Ecto neural progenitor cell (in vitro differentiated cells): ENCODE data around the gene TNIP1.

Source experiments
- DNase-seq: peaks from one replicate; pipeline ENCODE4 v3.0.0-alpha.2; 2018; ENCODE audit warnings: low spot score

The TNIP1 gene

DNA sequence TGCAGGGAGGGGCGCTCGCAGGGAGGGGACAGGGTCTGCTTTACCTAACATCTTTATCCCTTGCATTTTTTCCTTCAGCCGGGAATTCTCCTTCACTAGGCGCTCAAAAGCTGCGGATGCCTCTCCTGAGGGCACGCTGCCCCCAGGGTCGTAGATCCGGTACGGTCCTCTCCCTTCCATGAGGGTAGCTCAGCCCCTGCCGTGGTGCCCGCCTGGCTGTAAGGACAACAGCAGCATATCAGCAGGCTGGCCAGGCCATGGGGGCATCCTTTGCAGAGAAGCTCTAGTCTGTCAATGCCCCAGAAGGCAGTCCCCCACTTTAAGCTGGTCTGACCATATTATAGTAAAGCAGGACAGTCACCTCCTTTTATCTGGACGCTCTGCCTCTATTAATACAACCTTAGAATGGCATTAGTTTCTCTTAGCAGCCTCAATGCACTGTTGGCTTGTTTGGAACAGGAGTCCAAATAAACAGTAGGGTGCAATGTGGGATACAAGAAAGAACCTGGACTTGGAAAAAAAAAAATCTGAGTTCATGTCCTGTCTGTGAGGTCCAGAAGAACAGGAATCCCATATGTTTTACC, 15.8 kb downstream of the TNIP1 start:
- DNase-seq, result no peak

DNA sequence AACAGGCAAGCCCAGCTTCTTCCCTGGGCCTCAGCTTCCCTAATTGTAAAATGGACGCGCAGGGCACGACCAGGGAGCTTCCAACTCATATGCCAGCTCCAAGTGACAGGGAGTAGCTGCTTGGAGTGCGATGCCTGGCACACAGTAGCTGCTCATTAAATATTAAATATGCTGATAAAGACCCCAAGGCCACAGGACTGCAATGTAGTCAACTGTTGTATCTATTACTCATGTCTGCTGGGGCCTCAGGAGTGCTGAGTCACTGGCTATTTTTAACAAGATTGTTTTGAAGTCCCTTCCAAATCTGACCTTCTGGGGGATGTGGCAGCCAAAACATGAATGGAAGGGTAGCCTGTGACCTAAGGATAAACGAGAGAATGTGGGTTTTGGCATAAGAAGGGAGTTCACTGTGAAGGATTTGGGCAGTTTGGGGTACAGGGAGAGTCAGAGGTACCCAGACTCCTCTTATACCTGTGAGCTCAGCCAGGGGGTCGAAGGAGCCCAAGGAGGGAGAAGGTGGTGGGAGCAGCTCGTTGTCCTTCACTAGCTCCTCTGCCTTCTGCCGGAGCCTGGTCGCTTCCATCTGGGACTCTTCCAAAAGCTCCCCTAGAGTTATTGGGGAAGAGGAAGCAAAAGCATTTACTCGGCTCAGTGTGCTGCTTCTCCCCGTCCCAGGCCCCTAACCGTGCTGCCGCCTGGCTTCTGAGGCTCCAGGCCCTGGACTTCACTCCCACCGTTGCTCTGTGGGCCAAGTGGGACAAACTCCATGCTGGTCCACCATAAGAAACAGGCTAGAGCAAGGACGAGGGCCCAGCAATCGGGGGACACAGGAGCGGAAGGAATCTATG, 17.5 kb downstream of the TNIP1 start:
- DNase-seq, result no peak

DNA sequence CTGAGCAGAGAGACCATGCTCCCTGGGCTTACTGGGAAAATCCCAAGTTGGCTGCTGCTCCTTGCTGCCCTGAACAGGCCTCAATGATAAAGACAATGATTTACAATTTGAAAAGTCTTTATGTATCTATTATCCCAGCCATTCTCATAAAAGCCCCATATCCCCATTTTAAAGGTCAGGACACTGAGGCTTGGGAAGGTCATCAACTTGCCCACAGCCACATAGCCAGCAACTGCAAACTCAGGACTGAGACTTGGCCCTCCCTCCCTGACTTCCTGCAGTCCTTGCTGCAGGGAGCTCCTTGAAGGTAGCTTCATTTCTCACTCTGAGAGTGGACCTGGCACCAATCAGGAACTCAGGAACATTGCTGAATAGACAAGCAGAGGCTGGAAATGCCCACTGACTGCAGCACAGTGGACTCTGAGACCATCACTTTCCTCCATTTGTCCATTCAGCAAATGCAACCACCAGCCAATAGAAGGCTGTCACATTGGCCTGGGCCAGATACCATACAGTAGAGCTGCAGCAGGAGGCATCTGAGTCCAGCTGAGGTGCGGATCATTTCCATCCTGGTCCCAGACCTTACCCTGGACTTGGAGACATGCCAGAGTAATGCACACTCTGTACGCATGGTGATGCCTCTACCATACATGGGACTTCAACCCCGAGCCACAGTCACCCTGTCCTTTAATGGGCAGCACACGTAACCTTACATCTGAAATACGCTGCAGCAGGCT, 18.3 kb downstream of the TNIP1 start:
- no peak for DNase-seq

DNA sequence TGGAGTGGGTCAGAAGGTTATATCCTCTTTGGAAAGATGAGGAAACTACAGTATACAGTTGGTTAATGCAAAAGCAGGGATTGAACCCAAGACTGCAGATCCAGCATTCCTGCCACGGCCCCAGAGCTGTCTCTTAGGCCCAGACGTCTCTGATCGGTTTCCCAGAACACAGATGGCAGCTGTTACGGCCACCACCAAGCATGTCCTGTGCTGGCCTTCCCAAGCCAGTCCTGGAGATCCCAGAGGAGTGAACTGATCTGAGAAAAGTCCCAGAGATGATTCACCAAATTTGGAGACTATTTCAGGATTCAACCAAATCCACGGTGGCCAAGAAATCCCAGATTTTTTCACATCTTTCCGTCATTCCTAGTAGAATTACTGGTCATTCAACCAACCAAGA, 20.1 kb downstream of the TNIP1 start:
- no peak for DNase-seq

DNA sequence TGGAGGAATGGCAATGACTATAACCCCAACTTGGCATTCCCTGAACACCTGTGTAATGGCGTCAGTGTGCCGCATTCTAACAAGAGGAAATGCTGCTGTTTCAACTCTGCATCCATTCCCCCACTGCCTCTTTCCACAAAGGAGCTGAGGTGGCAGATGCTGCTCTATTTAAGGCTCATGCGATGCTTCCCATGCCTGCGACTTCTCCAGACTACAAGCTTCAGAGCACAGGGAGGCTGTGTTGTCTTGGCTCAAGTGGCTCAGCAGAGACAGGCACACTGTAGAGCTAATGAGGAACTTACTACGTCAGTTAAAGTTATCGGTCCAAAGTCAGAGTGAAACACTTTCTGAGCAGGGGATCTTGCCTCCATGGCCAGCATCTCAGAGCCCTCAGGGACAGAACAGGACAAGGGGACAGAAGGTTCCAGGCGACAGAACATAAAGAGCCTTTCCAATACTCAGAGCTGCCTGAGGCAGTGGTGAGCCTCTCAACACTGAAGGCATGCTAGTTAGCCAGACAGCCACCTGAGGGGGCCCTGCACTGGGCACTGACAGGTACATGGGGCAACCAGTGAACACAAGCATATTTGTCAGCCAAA, 21.8 kb downstream of the TNIP1 start:
- DNase-seq, result no peak

DNA sequence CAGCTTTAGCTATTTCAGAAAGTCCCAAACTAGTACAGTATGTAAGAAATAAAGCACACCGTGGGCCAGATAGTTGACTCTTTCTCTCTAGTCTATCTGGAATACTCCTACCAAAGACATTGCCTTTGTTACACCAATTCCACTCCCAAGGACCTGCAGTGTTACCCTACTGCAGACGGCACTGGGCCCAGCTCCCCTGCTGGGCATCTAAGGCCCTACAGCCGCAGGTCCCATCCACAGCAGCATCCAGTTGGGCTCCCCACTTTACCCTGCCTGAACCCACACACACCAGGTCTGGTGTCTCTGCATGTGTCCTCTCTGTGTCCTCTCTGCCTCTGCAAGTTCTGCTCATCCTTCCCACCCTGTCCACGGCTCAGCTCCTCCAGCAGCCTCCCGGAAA, 22.5 kb downstream of the TNIP1 start:
- DNase-seq, result no peak

DNA sequence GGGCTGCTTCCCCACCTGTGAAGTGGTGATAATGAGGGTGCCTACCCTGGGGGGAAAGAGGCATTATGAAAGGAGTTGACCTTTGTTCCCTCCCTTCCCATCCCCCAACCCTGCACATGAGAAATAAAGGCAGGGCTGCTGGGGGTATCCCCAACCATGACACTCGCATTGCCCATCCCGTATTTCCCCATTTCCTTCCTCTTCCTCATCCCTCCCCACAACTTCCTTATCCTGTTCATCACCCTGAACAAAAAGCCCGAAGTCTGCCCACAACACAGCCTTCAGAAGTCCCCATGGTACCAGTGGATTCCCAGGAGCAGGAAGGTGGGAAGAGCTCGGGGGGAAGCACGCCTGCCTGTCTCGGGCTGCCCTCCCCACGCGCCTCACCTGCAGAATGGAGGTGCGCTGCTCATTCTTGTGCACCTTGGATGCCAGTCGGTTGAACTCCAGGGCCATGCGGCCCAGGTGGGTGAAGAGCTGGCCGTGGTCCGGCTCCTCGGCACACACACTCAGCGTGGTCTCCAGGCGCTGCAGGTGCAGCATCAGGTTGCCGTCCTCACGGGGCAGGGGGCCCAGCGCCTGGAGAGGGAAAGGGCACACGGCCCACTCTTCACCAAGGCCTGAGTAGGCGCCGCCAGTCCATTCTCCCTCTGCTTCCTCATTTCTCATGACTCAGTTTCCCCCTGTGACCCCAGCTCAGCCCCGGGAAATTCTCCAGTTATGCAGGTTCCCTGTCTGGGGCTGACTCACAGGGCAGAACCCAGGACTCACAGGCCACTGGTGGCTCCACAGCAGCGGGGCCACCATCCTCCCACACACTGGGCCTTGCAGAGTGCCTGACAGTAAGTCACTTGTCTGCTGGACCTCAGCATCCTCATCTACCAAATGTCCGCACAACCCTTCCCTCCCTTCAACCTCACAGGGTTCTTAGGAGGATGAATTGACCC, 24.2 kb downstream of the TNIP1 start:
- no peak for DNase-seq

DNA sequence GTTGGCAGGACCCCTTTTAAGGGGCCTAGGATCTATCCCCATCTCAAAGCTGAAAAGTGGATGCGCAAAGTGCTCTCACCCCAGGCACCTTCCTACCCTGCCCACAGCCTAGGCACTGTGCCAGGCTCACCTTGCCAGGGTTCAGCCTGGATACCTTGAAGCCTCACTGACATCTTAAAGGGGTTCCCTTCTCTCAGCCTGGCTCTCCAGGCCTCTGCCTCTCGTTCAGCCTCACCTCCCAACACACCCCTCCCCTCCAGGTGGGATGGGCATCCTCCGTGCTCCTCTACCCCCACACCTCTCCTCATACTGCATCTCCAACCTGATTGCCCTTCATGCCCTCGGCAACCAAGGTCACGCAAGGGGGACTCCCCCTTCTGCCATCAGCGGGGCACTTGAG, 25.5 kb downstream of the TNIP1 start:
- DNase-seq, result no peak

DNA sequence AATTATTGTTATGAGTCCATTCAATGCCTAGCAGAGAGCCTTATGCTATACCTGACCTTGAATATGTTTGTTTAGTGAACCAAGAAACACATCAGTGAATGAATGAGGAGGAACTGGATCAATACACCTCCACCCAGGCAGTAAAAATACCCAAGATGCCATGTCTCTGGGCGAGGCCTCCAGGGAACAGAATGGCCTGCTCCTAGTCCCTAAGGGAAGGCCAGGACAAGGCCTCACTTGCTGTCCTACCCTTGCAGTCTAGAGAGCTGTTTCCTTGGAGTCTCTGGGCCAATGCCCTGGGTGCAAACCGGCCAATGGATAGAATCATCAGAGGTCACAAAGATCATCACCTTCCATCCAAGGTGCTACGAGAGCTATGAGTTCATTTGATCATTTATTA, 26.1 kb downstream of the TNIP1 start:
- DNase-seq, result no peak

DNA sequence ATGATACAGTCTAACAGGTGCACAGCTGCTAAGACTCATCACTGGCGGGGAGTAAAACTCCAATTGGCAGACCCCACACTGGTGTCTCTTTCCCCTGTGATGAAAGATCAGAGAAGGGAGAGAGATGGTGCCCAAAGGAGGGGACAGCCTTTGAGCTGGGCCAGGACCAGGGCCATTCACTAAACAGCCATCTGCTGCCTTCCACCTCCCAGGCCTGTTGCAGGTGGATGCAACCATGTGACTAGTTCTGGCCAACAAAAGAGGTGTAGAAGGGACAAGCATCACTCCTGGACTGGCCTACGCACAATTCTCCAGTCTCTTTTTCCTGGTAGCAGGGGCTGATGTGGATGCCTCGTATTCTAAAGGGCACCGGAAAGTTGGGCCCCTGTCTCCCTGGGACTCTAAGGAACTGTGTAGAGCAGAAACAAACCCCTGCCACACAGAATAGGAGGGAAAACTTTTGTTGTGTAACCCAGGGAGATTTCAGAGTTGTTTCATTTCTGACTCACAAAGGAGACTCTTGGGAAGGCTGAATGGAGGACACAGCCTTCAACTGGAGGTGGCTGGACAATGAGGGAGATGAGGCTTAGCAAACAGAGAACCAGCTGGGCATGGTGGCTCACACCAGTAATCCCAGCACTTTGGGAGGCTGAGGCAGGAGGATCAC, 26.9 kb downstream of the TNIP1 start:
- no peak for DNase-seq

DNA sequence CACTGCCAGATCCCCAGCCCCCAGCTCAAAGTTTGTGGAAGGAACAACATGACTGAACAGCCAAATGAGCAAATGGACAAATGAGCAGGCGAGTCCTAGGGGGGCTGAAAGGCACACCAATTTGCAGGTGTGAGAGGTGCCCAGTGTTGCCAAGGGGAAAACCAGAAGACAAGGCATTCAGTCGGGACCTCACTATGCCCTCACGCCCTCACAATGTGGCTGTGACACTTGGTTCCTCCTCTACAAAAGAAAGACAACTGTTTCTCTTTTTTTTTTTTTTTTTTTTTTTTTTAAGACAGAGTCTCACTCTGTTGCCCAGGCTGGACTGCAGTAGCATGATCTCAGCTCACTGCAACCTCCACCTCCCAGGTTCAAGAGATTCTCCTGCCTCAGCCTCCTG, 28.0 kb downstream of the TNIP1 start:
- DNase-seq, result no peak

DNA sequence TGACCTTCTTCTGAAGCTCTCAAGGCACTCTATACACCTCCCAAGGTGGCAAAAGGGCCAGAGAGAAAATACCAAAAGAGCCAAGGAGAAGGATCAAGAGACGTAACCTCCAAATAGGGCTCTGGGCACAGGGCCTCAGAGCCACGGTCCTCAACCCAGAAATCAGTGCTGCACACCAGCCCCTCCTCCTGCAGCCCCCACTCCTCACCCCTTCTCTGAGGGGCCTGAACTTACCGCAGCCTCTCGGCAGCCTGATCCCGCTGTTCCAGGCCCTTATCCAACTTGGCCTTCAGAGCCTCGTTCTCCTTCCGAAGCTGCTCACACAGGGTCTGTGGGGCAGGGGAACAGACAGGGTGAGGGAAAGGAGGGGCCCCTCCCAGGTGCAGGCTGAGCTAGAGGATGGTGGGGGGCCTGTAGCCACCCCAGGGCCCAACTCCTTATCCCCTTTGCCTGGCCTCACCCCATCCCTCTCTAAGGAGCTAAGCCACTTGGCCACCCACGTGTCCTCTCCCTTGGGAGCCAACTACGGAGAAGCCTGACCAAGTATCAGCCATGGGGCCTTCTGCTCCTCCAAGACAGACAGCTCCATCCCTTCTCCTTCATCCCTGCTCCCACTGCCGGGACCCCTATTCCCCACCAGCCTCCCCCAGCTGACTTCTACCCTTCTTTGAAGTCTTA, 28.8 kb downstream of the TNIP1 start:
- no peak for DNase-seq

DNA sequence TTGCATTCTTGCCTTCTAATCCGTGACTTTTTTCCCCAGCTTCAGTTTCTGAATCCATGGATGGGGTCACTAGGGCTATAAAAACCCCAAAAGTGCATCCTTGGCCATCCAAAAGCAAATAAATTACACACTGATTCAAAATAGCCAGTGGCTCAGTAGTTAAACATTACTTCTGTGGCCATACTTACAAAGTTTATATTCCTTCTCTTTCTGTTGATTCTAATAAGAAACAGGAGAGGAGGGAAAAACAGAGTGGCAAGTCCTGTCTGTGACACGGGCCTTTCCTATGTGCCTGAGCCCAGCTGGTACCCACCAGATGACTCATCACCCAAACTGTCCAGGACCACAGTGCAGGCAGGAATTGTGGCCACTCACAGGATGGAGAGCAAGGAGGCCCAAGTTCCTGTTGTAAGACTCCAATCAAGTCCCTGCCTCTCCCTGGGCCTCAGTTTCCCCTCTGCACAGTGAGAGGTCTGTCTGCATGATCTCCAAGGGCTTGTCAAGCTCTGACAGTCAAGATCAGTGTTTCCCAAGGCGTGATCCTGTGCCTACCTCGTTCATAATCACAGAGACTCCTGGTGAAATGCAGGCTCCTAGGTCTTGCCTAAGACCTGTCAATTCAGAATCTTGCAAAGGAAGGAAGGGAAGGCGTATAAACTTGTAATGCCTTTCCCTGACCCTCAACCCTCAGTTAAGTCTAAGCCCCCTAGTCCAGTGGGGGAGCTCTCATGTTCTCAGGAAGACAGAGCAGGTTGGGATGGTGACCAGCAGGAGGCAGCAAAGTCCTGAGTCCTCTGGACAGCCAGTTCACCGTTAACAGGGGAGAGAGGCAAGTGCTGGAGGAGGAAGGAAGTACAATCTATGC, 29.5 kb downstream of the TNIP1 start:
- peak; percentile 82 for DNase-seq

DNA sequence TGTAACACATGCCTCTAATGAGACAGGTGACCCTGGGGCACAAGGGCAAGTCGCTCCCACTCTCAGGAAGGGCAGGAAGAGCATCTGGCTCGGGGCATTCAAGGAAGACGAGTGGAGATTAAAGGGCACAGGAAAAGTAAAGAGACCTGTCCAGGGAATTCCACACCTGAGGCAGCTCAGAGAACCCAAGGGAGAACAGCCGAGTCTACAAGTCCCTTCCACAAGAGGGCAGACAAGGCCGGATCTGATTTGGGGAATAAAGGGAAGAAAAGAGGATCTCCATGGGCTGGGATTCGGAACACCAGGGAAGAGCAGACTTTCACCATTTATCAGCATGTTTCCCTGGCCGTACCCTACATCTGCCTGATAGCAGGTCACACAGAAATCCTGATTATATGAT, 32.3 kb downstream of the TNIP1 start:
- no peak for DNase-seq

DNA sequence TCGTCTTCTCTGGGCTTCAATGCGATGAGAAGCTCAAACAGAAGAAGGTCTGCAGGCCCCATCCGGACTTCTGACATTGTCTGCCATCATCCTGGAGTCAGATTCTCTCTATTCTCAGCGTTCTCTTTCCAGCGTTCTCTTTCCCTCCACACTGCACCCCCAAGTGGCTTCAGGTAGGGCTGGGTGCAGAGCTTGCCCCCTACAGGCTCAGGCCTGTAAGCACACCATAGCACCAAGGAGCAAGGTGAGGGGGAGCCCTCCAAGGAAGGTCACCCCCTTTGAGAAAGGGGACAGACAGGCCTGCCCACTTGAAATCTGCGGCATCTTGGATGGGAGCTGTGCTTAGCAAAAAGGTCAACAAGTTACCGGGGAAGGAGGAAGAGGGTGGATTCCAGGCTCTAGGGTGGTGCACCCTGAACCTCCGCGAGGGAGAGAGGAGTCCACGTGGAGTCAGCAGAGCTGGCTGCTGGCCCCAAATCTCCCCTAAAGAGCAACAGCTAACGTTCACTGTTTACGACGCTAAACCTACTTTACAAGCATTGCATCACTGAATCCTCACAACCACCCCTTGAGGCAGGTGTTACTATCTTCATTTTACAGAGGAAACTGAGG, 32.9 kb downstream of the TNIP1 start:
- peak; percentile 52 for DNase-seq

DNA sequence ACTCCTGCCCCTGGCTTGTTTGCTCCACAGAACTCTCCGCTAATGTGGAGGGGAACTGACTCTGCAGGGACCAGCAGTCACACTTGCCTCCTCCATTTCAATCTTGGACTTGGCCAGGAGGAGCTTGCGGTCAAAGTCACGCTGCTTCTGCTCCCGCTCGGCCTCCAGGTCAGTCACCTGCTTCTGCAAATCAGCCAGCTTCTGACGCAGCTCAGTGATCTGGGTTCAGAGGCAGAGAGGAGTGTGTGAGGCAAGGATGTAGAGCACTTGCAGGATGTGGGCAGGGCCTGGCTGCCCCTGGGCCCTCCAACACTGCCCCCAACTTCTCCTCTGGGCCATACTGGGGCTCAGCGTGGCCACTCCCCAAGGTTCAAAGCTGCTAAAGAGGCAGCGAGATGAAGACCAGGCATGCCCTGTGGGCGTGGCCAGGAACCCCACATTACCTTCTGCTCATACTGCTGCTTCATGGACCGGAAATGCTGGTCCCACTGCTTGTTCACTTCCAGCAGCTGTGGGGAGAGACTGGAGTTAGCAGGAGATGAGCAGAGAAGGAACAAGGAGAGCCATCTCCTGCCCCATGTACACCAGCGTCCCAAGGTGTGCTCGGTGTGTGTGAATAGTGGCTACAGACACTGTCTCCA, 38.3 kb downstream of the TNIP1 start:
- DNase-seq, result no peak

DNA sequence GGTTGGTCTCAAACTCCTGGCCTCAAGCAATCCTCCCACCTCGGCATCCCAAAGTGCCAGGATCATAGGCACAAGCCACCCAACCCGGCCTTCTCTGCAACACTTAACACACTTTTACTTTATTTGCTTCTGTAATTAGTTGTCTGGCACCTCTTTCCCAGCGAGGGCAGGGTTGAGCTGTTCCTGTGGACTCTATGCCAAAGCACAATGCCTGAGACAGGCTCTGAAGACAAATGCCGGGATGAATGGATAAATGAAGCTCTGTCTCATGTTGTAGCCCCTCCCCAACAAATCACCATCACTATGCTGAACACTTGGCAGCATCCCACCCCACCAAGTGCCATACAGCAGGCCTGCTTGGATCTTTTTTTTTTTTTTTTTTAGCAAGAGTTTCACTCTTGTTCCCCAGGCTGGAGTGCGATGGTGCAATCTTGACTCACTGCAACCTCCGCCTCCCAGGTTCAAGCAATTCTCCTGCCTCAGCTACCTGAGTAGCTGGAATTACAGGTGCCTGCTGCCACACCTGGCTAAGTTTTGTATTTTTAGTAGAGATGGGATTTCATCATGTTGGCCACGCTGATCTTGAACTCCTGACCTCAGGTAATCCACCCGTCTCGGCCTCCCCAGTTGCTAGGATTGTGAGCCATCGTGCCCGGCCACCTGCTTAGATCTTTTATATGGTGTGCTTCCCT, 39.1 kb downstream of the TNIP1 start:
- no peak for DNase-seq

DNA sequence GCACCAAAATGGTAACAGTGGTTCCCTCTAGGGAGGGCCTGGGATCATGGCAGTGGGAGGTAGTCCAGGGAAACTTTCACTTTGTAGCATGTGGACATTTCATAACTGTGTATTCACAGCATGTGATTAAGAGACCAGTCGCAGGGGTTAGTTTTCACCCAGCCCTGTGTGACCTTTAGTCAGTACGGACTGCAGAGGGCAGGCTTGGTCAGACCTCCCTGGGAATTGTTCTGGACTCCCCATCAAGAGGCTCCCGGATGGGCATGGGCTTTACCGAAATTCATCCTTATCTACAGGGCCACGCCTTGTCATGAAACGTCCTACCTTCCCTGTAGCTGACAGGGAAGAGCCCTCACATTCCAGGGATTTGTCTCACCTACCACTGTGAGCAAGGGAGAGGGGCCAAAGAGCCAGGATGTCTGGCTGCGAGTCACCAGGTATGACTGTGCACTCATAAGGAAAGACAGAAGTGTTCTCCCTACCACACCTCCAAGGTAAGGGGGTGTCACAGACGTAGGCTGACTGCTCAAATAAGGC, 40.6 kb downstream of the TNIP1 start:
- no peak for DNase-seq
